ENCODE data around the gene TM4SF1. TPM values are rescaled to one million over a fixed set of nuclear protein-coding genes. Genes with fewer than 3 reads are reported as not detected.

The TM4SF1 gene
- total RNA-seq, 6 experiments from 2014 or later = 6.5 to 80.1 (median 74.8) TPM

- H3K4me3 Mint-ChIP-seq = no peak overlapping the region
- H3K27me3 Mint-ChIP-seq (ENCODE audit: insufficient read depth) = no peaks in the 10 kb centered on the region
- H3K27ac Mint-ChIP-seq = no peak overlapping the region
- no peak for DNase-seq
- H3K9me3 Mint-ChIP-seq = no peaks in the 10 kb centered on the region
- TF ChIP-seq, protein P1, sequence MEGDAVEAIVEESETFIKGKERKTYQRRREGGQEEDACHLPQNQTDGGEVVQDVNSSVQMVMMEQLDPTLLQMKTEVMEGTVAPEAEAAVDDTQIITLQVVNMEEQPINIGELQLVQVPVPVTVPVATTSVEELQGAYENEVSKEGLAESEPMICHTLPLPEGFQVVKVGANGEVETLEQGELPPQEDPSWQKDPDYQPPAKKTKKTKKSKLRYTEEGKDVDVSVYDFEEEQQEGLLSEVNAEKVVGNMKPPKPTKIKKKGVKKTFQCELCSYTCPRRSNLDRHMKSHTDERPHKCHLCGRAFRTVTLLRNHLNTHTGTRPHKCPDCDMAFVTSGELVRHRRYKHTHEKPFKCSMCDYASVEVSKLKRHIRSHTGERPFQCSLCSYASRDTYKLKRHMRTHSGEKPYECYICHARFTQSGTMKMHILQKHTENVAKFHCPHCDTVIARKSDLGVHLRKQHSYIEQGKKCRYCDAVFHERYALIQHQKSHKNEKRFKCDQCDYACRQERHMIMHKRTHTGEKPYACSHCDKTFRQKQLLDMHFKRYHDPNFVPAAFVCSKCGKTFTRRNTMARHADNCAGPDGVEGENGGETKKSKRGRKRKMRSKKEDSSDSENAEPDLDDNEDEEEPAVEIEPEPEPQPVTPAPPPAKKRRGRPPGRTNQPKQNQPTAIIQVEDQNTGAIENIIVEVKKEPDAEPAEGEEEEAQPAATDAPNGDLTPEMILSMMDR (IDR thresholded peaks at IDR 0.05) = no peak
- H3K36me3 Mint-ChIP-seq (ENCODE audit: low read depth) = no peaks in the 10 kb centered on the region
- H3K4me1 Mint-ChIP-seq (ENCODE audit: low read depth) = no peaks in the 10 kb centered on the region
Observed at GRCh38 chr3:149324332-149324731, 53.1 kb downstream of the TM4SF1 start.

DNA sequence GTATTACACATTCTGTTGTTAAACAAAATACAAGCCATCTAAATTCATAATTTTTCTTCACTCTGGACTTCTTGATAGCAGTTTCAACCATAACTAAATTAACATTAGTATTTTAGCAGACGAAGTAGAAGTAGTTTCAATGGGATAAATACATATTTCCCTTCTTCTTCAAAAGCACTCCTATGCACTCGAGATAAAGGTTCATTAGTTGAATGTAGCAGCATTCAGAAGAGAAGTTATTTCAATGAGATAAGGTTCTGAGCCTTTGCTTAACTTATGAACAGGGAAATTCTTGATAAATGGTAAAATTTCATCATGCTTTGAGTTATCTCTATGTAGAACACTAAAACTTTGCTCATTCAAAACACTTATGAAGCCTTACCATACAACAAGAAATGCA, 55.8 kb downstream of the TM4SF1 start:
- Mint-ChIP-seq H3K27me3 (ENCODE audit: insufficient read depth) (no peaks in the 10 kb centered on the region), H3K4me1 (ENCODE audit: low read depth) (peaks cover 7% of the 10 kb centered on the region), H3K9me3 (no peaks in the 10 kb centered on the region), H3K27ac (no peak overlapping the region), H3K4me3 (no peak overlapping the region), H3K36me3 (ENCODE audit: low read depth) (no peaks in the 10 kb centered on the region)
- TF ChIP-seq, protein P1 (IDR thresholded peaks at IDR 0.05) = no peak
- DNase-seq = no peak

DNA sequence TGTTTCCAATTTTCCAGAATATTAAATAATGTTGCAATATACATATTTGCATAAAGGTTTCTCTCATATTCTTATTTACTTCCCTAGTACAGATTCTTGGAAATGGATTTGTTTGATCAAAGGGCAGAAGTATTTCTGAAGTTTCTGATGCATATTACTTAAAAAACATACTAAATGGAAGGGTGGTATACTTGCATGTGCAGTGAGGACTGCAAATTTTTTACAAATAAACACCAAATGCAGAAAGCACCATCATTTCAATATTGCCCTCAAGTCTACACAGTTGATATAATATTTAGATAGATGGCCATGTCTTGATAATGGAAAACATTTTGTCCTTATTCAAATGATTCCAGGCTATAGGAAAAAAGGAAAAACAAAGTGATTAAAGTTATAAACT, 56.3 kb downstream of the TM4SF1 start:
- no peak overlapping the region for H3K27ac Mint-ChIP-seq
- no peaks in the 10 kb centered on the region for H3K9me3 Mint-ChIP-seq
- peaks cover 12% of the 10 kb centered on the region for H3K4me1 Mint-ChIP-seq (ENCODE audit: low read depth)
- H3K27me3 Mint-ChIP-seq (ENCODE audit: insufficient read depth) = no peaks in the 10 kb centered on the region
- H3K36me3 Mint-ChIP-seq (ENCODE audit: low read depth) = no peaks in the 10 kb centered on the region
- no peak overlapping the region for H3K4me3 Mint-ChIP-seq
- TF ChIP-seq, protein P1 (IDR thresholded peaks at IDR 0.05) = no peak
- DNase-seq = no peak

DNA sequence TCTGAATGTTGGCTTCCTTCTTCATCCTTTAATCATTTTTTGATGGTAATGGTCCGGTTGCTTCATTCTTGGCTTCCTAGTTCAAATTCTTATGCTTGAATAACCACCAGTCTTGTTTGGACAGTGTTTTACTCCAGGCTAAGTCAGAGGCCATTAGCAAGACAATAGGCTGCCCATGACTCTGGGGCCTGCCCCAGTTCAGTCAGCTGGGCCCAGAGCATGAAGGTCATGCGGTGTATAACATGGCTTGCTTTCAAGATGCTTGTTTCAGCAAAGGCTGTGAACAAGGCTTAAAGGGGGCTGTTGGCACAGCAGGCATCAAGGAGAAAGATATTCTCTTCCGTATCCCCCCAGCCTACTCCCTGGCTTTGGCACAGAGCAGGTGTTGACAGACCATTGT, 57.7 kb downstream of the TM4SF1 start:
- no peaks in the 10 kb centered on the region for H3K27me3 Mint-ChIP-seq (ENCODE audit: insufficient read depth)
- TF ChIP-seq, protein P1 (IDR thresholded peaks at IDR 0.05) = no peak
- H3K4me3 Mint-ChIP-seq = no peak overlapping the region
- H3K27ac Mint-ChIP-seq = no peak overlapping the region
- H3K4me1 Mint-ChIP-seq (ENCODE audit: low read depth) = peaks cover 26% of the 10 kb centered on the region
- no peaks in the 10 kb centered on the region for H3K36me3 Mint-ChIP-seq (ENCODE audit: low read depth)
- DNase-seq = no peak
- no peaks in the 10 kb centered on the region for H3K9me3 Mint-ChIP-seq

Other genes with a start within 250 kb of the TM4SF1 start
- 10 to 100 TPM; 15.6 to 24.8 (median 20.7) TPM for gene HPS3, start 248.0 kb downstream of the TM4SF1 start, total RNA-seq (2021; fragmentation: NEBNext Ultra II Directional; extraction: Animal tissue kit (Norgen Biotek cat#: 25700))
- not detected for gene CP, start 155.8 kb downstream of the TM4SF1 start, total RNA-seq (2021; fragmentation: NEBNext Ultra II Directional; extraction: Animal tissue kit (Norgen Biotek cat#: 25700))
- under 1 TPM in 4 of 6 experiments, not detected in 2; 0.05 to 0.19 (median 0.09) TPM for gene TM4SF18, start 44.0 kb downstream of the TM4SF1 start, total RNA-seq (2021; fragmentation: NEBNext Ultra II Directional; extraction: Animal tissue kit (Norgen Biotek cat#: 25700))
- 1 to 10 TPM in 1 of 6 experiments, under 1 TPM in 5; 0.25 to 1.3 (median 0.63) TPM for gene TM4SF4, start 97.0 kb upstream of the TM4SF1 start, total RNA-seq (2021; fragmentation: NEBNext Ultra II Directional; extraction: Animal tissue kit (Norgen Biotek cat#: 25700))

Data from HFFc6 (cell line).